ENCODE results near the gene OR8A1.

DNA sequence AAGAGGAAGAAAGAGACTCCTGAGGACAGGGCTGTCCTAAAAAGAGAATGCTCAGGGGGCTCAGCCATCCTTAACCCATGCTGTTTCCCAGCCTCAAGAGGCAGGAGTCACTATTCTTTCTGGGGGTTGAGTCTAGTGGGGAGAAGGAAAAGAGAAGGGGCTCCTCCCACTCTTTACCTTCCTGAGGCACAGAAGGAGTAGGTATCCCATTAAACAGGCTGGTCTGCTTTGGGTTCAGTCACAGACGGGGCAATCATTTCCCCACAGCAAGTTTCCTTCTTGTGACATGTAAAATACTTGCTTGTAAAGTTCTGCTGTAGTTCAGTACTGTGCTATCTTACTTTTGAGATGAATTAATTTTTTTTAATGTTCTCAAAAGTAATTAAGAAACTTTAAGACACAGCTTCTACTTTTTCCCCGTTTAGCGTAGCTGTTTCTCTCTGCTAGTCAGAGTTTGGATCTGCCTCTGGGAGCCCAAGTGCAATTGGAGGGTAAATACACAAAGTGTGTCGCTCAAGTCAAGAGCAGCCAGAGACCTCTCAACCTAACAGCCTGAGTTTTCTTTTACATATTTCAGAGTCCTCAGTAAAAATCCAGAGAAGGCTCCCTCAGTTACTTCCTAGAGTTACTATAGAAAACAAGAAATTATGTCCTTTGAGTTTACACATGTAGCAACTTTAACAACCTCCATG is 15.0 kb downstream of the OR8A1 start:
- TF ChIP-seq, protein P1, sequence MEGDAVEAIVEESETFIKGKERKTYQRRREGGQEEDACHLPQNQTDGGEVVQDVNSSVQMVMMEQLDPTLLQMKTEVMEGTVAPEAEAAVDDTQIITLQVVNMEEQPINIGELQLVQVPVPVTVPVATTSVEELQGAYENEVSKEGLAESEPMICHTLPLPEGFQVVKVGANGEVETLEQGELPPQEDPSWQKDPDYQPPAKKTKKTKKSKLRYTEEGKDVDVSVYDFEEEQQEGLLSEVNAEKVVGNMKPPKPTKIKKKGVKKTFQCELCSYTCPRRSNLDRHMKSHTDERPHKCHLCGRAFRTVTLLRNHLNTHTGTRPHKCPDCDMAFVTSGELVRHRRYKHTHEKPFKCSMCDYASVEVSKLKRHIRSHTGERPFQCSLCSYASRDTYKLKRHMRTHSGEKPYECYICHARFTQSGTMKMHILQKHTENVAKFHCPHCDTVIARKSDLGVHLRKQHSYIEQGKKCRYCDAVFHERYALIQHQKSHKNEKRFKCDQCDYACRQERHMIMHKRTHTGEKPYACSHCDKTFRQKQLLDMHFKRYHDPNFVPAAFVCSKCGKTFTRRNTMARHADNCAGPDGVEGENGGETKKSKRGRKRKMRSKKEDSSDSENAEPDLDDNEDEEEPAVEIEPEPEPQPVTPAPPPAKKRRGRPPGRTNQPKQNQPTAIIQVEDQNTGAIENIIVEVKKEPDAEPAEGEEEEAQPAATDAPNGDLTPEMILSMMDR (IDR thresholded peaks at IDR 0.05 in 4 of 5, conservative IDR thresholded peaks at IDR 0.05 in 1 of 5), result no peak
- TF ChIP-seq POLR2A (IDR thresholded peaks at IDR 0.05), result no peak
